GM18873 (cell line): ENCODE data around the gene PPT2.
"Not testable (repeated sequence)": the region's sequence is repeated elsewhere in the genome, so short reads cannot be mapped to it uniquely, and the experiment has no call there.

Experiments
- ATAC-seq: cut with Tn5 transposase; IDR thresholded peaks from one replicate; pipeline ENCODE4 v1.9.1; 2021; ENCODE audit warnings: mild to moderate bottlenecking, moderate library complexity, moderate number of reproducible peaks; ENCODE audit not compliant: unreplicated experiment, low FRiP score

The PPT2 gene

GRCh38 chr6:32187725-32188380, 33.9 kb downstream of the PPT2 start:
- ATAC-seq: not testable (repeated sequence)

- ATAC-seq: no peak
Observed at GRCh38 chr6:32188381-32189068, 34.6 kb downstream of the PPT2 start.

- no peak for ATAC-seq
Observed at GRCh38 chr6:32189069-32189741, 35.3 kb downstream of the PPT2 start.

- ATAC-seq: no peak
Observed at GRCh38 chr6:32189742-32190053, 35.8 kb downstream of the PPT2 start.

- peak; percentile 49 for ATAC-seq
Observed at GRCh38 chr6:32190054-32190851, 36.3 kb downstream of the PPT2 start, which contains the start of gene PBX2. Gene PBX2 (minus strand): TSS chr6:32190202. CDS start chr6:32189915, 287 bp downstream.

GRCh38 chr6:32190911-32191677, 37.2 kb downstream of the PPT2 start:
- no peak for ATAC-seq

- ATAC-seq: no peak
Observed at GRCh38 chr6:32191696-32192607, 38.0 kb downstream of the PPT2 start.

- no peak for ATAC-seq
Observed at GRCh38 chr6:32192608-32193039, 38.7 kb downstream of the PPT2 start, which contains the start of gene GPSM3. Gene GPSM3 (minus strand): TSS chr6:32192643. CDS start chr6:32192513, 130 bp downstream.

- ATAC-seq: not testable (repeated sequence)
Observed at GRCh38 chr6:32193096-32193495, 39.2 kb downstream of the PPT2 start.

GRCh38 chr6:32194388-32194787, 40.4 kb downstream of the PPT2 start:
- ATAC-seq: no peak

GRCh38 chr6:32194825-32195651, 41.1 kb downstream of the PPT2 start:
- peak; percentile 61 for ATAC-seq

GRCh38 chr6:32195652-32195901, 41.6 kb downstream of the PPT2 start:
- ATAC-seq: no peak

GRCh38 chr6:32195902-32196681, 42.2 kb downstream of the PPT2 start:
- ATAC-seq: peak; percentile 75

- ATAC-seq: no peak
Observed at GRCh38 chr6:32196682-32197616, 43.0 kb downstream of the PPT2 start.

GRCh38 chr6:32198345-32198696, 44.4 kb downstream of the PPT2 start:
- no peak for ATAC-seq

GRCh38 chr6:32198866-32199265, 44.9 kb downstream of the PPT2 start:
- ATAC-seq: no peak
